ENCODE data around the gene TBCCD1. TPM values are rescaled to one million over a fixed set of nuclear protein-coding genes. Genes with fewer than 3 reads are reported as not detected.

The TBCCD1 gene
- total and polyA plus RNA-seq, 2 donors (not counting 1 experiment from before 2014, with no cell fraction given) = 13.7 to 16.8 TPM

DNA sequence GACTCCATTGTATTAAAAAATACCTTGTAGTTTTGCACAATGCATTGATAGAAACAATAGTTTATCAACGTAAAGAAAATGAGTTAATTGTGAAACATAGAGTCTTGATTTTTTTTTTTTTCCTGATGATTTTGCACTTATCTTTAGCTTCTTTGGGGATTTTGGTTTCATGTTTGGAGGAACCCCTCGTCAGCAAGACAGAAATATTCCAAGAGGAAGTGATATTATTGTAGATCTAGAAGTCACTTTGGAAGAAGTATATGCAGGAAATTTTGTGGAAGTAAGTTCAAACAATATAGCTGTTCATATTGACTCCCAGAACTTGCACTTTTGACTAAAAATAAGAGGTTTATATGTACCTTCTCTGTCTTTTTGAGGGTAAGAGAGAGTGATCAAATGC is 10.4 kb upstream of the TBCCD1 start:
- no peaks in the 10 kb centered on the region for H3K4me1 ChIP-seq (ENCODE audit: control insufficient read depth, extremely low read depth, insufficient read depth, low read length)
- no peak overlapping the region for H3K27ac ChIP-seq (ENCODE audit: insufficient read depth, low read length)
- H3K27me3 ChIP-seq (ENCODE audit: control insufficient read depth, insufficient read depth, low read length) = no peaks in the 10 kb centered on the region
- H4K20me1 ChIP-seq (ENCODE audit: control insufficient read depth, extremely low read depth, insufficient read depth, low read length) = no peaks in the 10 kb centered on the region
- no peak overlapping the region for H3K4me3 ChIP-seq (replicated peaks in 1 of 4; ENCODE audit: control extremely low read depth in 1 of 4, insufficient read depth in 1 of 4, low read depth in 3 of 4, low read length in 4 of 4)
- TF ChIP-seq, protein P1, sequence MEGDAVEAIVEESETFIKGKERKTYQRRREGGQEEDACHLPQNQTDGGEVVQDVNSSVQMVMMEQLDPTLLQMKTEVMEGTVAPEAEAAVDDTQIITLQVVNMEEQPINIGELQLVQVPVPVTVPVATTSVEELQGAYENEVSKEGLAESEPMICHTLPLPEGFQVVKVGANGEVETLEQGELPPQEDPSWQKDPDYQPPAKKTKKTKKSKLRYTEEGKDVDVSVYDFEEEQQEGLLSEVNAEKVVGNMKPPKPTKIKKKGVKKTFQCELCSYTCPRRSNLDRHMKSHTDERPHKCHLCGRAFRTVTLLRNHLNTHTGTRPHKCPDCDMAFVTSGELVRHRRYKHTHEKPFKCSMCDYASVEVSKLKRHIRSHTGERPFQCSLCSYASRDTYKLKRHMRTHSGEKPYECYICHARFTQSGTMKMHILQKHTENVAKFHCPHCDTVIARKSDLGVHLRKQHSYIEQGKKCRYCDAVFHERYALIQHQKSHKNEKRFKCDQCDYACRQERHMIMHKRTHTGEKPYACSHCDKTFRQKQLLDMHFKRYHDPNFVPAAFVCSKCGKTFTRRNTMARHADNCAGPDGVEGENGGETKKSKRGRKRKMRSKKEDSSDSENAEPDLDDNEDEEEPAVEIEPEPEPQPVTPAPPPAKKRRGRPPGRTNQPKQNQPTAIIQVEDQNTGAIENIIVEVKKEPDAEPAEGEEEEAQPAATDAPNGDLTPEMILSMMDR (conservative IDR thresholded peaks at IDR 0.05 in 1 of 2, IDR thresholded peaks at IDR 0.05 in 1 of 2; ENCODE audit: low read depth in 1 of 2, low read length in 2 of 2) = no peak
- no peak for TF ChIP-seq EZH2 (IDR thresholded peaks at IDR 0.05; ENCODE audit: low read length, missing control alignments)
- no peak overlapping the region for H2AFZ ChIP-seq (ENCODE audit: low read length)
- no peaks in the 10 kb centered on the region for H3K79me2 ChIP-seq (ENCODE audit: control insufficient read depth, insufficient read depth, low read length)
- no peak overlapping the region for H3K4me2 ChIP-seq (ENCODE audit: extremely low read depth, insufficient read depth, low read length)
- H3K36me3 ChIP-seq (ENCODE audit: control insufficient read depth, insufficient read depth, low read length) = peaks cover 16% of the 10 kb centered on the region
- no peak overlapping the region for H3K9ac ChIP-seq (ENCODE audit: insufficient read depth, low read length)
- no peaks in the 10 kb centered on the region for H3K9me3 ChIP-seq (ENCODE audit: control insufficient read depth, insufficient read depth, low read depth, low read length)
- no peak for DNase-seq (ENCODE audit: low read depth in 2 of 2)

DNA sequence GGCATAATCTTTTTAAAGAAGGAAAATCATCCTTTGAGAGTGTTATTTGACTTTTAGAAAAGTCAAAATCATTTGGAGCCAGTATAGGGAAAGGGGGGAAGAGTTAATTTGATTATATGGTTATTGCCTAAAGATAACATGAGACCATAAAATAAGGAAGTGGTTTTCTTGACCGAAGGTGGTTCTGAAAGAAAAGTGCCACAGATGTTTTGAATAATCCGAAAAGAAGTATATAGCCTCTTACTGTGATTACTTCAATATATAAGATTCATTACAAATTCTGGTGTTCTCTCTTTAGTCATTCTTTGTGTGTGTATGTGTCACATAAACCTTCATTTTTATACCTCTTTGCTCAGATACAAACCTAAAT is 4.5 kb upstream of the TBCCD1 start:
- no peak overlapping the region for H3K27ac ChIP-seq (ENCODE audit: insufficient read depth, low read length)
- H3K27me3 ChIP-seq (ENCODE audit: control insufficient read depth, insufficient read depth, low read length) = no peaks in the 10 kb centered on the region
- H3K4me3 ChIP-seq (replicated peaks in 1 of 4; ENCODE audit: control extremely low read depth in 1 of 4, insufficient read depth in 1 of 4, low read depth in 3 of 4, low read length in 4 of 4) = peak overlapping the region; percentile 79 to 94 (median 88)
- H3K9ac ChIP-seq (ENCODE audit: insufficient read depth, low read length) = peak overlapping the region; percentile 97
- no peaks in the 10 kb centered on the region for H4K20me1 ChIP-seq (ENCODE audit: control insufficient read depth, extremely low read depth, insufficient read depth, low read length)
- H3K79me2 ChIP-seq (ENCODE audit: control insufficient read depth, insufficient read depth, low read length) = peaks cover 14% of the 10 kb centered on the region
- H3K4me2 ChIP-seq (ENCODE audit: extremely low read depth, insufficient read depth, low read length) = peak overlapping the region; percentile 77
- no peak for DNase-seq (ENCODE audit: low read depth in 2 of 2)
- H2AFZ ChIP-seq (ENCODE audit: low read length) = no peak overlapping the region
- TF ChIP-seq, protein P1 (conservative IDR thresholded peaks at IDR 0.05 in 1 of 2, IDR thresholded peaks at IDR 0.05 in 1 of 2; ENCODE audit: low read depth in 1 of 2, low read length in 2 of 2) = no peak
- TF ChIP-seq EZH2 (IDR thresholded peaks at IDR 0.05; ENCODE audit: low read length, missing control alignments) = no peak
- H3K9me3 ChIP-seq (ENCODE audit: control insufficient read depth, insufficient read depth, low read depth, low read length) = no peaks in the 10 kb centered on the region
- H3K36me3 ChIP-seq (ENCODE audit: control insufficient read depth, insufficient read depth, low read length) = peaks cover 5% of the 10 kb centered on the region
- no peaks in the 10 kb centered on the region for H3K4me1 ChIP-seq (ENCODE audit: control insufficient read depth, extremely low read depth, insufficient read depth, low read length)

DNA sequence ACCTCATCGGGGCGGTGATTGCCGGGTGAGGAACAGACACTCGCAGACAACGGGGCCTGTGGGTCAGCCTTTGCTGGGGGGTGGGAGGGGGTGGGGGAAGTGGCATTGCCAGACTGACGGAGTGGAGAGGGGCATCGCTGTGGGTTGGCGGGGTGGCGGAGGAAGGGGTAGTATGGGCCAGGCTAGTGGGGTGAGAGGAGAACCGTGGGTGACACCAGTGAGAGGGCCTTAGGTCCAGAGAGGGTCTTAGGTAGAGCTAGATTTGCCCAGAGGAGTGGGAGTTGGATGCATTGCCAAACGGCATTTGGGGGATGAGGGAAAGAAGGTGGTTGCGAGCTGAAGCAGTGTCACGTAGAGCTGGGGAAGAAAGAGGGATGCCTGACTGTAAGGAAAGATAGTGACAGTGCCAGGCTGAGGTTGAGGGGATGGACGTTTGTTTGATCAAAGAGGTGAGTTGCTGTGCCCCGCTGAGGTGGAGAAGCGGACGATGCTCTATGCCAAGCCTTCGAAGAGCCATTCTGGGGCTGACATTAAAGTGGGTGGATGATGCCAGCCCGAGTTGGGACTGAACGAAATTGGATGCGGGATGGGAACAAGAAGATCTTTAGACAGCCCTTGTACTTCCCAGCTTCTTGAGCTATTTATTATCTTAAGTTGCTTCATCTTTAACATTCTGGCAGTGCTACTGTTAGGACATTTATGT is 4.0 kb upstream of the TBCCD1 start:
- Histone ChIP-seq H3K9ac (ENCODE audit: insufficient read depth, low read length) (peak overlapping the region; percentile 97), H3K9me3 (ENCODE audit: control insufficient read depth, insufficient read depth, low read depth, low read length) (no peaks in the 10 kb centered on the region), H2AFZ (ENCODE audit: low read length) (peak overlapping the region; percentile 79), H3K27me3 (ENCODE audit: control insufficient read depth, insufficient read depth, low read length) (no peaks in the 10 kb centered on the region), H3K27ac (ENCODE audit: insufficient read depth, low read length) (peak overlapping the region; percentile 96), H3K36me3 (ENCODE audit: control insufficient read depth, insufficient read depth, low read length) (peaks cover 5% of the 10 kb centered on the region), H3K4me1 (ENCODE audit: control insufficient read depth, extremely low read depth, insufficient read depth, low read length) (no peaks in the 10 kb centered on the region), H3K4me2 (ENCODE audit: extremely low read depth, insufficient read depth, low read length) (peak overlapping the region; percentile 77), H4K20me1 (ENCODE audit: control insufficient read depth, extremely low read depth, insufficient read depth, low read length) (no peaks in the 10 kb centered on the region), H3K79me2 (ENCODE audit: control insufficient read depth, insufficient read depth, low read length) (peaks cover 16% of the 10 kb centered on the region), H3K4me3 (replicated peaks in 1 of 4; ENCODE audit: control extremely low read depth in 1 of 4, insufficient read depth in 1 of 4, low read depth in 3 of 4, low read length in 4 of 4) (peak overlapping the region; percentile 79 to 94 (median 88))
- no peak for TF ChIP-seq EZH2 (IDR thresholded peaks at IDR 0.05; ENCODE audit: low read length, missing control alignments)
- TF ChIP-seq, protein P1 (conservative IDR thresholded peaks at IDR 0.05 in 1 of 2, IDR thresholded peaks at IDR 0.05 in 1 of 2; ENCODE audit: low read depth in 1 of 2, low read length in 2 of 2) = no peak
- no peak for DNase-seq (ENCODE audit: low read depth in 2 of 2)
